Chondrocyte (in vitro differentiated cells): ENCODE measurements around the gene GPR132. TPM values are rescaled to one million over a fixed set of nuclear protein-coding genes. Genes with fewer than 3 reads are reported as not detected.

ENCODE experiments used
- DNase-seq: peaks from one replicate; pipeline ENCODE4 v3.0.0; 2021; ENCODE audit warnings: mixed read lengths, low spot score
- H3K27ac Mint-ChIP-seq: one replicate; pipeline ENCODE4 v1.8.0; 2021; ENCODE audit warnings: mild to moderate bottlenecking, moderate library complexity, mixed read lengths; ENCODE audit not compliant: unreplicated experiment
- H3K27me3 Mint-ChIP-seq: 2 replicates; pipeline ENCODE4 v1.8.0; 2021; ENCODE audit warnings: low read depth, mixed read lengths
- H3K36me3 Mint-ChIP-seq: 2 replicates; pipeline ENCODE4 v1.8.0; 2021; ENCODE audit warnings: low read depth, mixed read lengths
- H3K4me1 Mint-ChIP-seq: 2 replicates; pipeline ENCODE4 v1.8.0; 2021; ENCODE audit warnings: low read depth, mild to moderate bottlenecking, mixed read lengths
- H3K4me3 Mint-ChIP-seq: one replicate; pipeline ENCODE4 v1.8.0; 2021; ENCODE audit warnings: mild to moderate bottlenecking, moderate library complexity, mixed read lengths; ENCODE audit not compliant: unreplicated experiment
- H3K9me3 Mint-ChIP-seq: 2 replicates; pipeline ENCODE4 v1.8.0; 2021; ENCODE audit warnings: low read depth, mixed read lengths
- total RNA-seq: library from RNA; stranded (reverse); gene quantifications from 3 replicates; pipeline ENCODE4 v1.2.1, GENCODE V29; 2021
- TF ChIP-seq, protein P1 (sequence below): fragments of 200-600 bp; sonication (generic); IDR thresholded peaks from 2 replicates; pipeline ENCODE4 v1.5.0; 2021; ENCODE audit warnings: antibody characterized with exemption, mild to moderate bottlenecking, moderate library complexity

The GPR132 gene
- total RNA-seq, 1 donor from 2014 or later, result 0.30 TPM

DNA sequence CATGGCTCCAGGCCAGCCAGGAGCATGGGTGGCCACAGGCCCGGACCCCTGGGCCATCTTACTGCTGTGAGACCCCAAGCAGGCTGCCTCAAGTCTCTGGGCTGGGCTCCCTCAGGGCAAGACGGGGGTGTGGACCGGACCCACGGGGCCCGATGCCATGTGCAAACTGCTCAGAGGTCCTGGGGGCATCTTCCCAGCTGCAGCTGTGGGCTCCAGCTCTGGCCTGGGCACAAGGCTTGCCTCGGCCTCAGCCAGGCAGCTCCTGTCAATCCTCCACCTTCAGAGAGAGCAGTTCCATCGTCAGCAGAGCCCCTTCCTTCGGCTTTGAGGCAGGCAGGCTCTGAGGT, 12.4 kb upstream of the GPR132 start:
- H3K9me3 Mint-ChIP-seq, result no peaks in the 10 kb centered on the region
- TF ChIP-seq, protein P1, sequence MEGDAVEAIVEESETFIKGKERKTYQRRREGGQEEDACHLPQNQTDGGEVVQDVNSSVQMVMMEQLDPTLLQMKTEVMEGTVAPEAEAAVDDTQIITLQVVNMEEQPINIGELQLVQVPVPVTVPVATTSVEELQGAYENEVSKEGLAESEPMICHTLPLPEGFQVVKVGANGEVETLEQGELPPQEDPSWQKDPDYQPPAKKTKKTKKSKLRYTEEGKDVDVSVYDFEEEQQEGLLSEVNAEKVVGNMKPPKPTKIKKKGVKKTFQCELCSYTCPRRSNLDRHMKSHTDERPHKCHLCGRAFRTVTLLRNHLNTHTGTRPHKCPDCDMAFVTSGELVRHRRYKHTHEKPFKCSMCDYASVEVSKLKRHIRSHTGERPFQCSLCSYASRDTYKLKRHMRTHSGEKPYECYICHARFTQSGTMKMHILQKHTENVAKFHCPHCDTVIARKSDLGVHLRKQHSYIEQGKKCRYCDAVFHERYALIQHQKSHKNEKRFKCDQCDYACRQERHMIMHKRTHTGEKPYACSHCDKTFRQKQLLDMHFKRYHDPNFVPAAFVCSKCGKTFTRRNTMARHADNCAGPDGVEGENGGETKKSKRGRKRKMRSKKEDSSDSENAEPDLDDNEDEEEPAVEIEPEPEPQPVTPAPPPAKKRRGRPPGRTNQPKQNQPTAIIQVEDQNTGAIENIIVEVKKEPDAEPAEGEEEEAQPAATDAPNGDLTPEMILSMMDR, result no peak
- H3K27me3 Mint-ChIP-seq, result peaks cover 3% of the 10 kb centered on the region
- no peaks in the 10 kb centered on the region for H3K36me3 Mint-ChIP-seq
- H3K4me1 Mint-ChIP-seq, result peaks cover 6% of the 10 kb centered on the region
- no peak overlapping the region for H3K27ac Mint-ChIP-seq
- H3K4me3 Mint-ChIP-seq, result no peak overlapping the region
- no peak for DNase-seq

DNA sequence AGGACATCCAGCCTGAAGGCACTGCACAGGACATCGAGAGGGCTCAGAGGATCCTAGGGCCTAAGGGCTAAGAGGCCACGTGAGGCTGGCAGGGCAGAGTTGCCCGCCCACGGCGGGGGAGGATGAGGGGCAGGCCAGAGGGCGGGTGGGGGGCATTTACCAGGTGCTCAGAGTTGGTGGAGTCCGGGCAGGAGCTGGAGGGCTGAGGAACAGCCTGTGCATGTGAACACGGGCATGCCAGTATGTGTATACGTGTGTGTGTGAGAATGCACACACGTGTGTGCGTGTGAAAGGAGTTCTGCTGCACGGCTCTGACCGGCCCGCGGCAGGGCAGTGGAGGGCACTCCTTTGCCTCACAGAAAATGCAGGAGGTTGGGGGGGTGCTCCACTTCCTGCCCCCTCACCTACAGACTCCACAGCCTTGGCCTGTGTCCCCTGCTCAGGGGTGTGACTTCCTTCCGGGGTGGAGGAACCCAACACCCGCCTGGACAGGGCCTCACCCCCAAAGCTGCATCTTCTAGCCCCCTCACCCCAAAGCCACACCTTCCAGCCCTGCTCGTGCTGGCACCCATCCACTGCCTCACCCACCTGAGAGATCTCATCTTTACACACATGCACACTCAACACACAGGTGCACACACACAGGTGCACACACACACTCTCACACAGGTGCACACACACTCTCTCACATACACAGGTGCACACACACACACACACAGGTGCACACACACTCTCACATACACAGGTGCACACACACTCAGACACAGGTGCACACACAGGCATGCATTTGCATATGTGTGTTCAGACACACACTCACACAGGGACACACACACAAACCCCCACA, 11.8 kb upstream of the GPR132 start:
- DNase-seq, result no peak
- H3K36me3 Mint-ChIP-seq, result no peaks in the 10 kb centered on the region
- H3K27ac Mint-ChIP-seq, result no peak overlapping the region
- H3K4me1 Mint-ChIP-seq, result peaks cover 3% of the 10 kb centered on the region
- no peaks in the 10 kb centered on the region for H3K9me3 Mint-ChIP-seq
- H3K4me3 Mint-ChIP-seq, result no peak overlapping the region
- peaks cover 9% of the 10 kb centered on the region for H3K27me3 Mint-ChIP-seq
- TF ChIP-seq, protein P1, result no peak

DNA sequence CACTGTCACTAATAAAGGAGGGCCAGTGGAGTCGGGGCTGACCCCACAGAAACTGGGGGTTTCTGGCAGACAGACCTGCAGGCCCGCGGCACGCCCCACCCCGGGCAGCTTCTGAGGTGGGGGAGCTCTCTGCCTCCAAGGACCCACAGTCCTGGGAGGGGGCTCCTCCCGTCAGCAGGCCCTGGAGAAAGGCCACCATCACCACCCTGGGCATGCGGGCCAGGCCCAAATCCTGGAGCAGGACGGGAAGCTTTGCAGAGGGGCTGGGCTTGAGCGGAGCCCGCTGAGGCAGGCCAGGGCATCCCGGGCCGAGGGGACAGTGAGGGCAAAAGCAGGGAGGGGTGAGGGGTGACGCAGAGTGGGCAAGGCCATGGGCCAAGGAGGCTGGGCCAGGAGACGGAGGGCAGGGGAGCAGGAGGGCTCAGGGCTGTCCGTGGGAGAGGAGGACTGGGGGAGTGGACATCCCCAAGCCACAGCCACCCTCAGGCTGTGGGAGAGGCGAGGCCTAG, 11.1 kb upstream of the GPR132 start:
- DNase-seq, result no peak
- H3K9me3 Mint-ChIP-seq, result no peaks in the 10 kb centered on the region
- H3K36me3 Mint-ChIP-seq, result no peaks in the 10 kb centered on the region
- H3K27me3 Mint-ChIP-seq, result peaks cover 9% of the 10 kb centered on the region
- H3K4me1 Mint-ChIP-seq, result peaks cover 3% of the 10 kb centered on the region
- no peak overlapping the region for H3K4me3 Mint-ChIP-seq
- TF ChIP-seq, protein P1, result no peak
- H3K27ac Mint-ChIP-seq, result no peak overlapping the region

DNA sequence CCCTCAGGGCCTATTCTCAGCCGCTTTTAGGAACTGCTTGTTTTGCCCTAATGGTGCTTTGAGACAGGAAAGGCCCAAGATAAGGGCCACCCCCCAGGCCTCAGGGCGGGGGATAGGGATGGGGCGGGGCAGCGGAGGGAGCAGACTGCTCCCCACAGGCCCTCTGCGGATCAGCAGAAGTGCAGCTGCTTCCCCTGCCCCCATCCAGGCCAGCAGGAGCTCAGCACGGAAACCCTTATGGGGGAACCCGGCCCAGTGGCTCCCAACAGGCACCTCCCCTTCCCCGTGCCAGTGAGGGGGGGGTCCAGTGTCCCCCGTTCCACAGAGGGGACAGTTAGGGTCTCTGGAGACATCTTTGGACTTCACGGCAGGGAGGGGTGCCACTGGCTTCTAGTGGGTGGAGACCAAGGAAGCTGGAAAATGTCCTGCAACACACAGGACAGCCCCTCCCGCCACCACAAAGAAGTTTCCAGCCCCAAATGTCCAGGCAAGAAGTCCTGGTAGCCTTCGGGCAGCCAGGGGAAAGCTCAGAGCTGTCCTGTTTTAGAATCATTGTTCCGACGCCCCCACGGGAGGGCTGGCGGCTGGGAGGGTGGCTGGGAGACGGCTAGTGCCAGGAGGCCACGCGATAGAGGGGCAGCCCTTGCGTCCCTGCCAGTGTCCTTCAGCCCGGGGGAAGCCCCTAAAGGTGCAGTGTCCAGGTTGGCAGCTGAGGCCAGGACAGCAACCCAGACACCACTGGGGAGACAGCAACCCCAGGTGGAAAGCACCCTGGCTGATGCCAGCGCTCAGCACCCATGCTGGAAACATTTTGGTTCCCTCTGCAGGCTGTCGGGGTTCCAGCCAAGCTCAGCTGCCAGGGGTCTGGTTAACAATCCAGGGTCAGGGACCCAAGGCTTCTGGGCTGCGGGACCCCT, 10.4 kb upstream of the GPR132 start:
- no peak overlapping the region for H3K27ac Mint-ChIP-seq
- DNase-seq, result no peak
- no peaks in the 10 kb centered on the region for H3K36me3 Mint-ChIP-seq
- no peak overlapping the region for H3K4me3 Mint-ChIP-seq
- H3K27me3 Mint-ChIP-seq, result peaks cover 9% of the 10 kb centered on the region
- peaks cover 3% of the 10 kb centered on the region for H3K4me1 Mint-ChIP-seq
- no peaks in the 10 kb centered on the region for H3K9me3 Mint-ChIP-seq
- TF ChIP-seq, protein P1, result no peak

DNA sequence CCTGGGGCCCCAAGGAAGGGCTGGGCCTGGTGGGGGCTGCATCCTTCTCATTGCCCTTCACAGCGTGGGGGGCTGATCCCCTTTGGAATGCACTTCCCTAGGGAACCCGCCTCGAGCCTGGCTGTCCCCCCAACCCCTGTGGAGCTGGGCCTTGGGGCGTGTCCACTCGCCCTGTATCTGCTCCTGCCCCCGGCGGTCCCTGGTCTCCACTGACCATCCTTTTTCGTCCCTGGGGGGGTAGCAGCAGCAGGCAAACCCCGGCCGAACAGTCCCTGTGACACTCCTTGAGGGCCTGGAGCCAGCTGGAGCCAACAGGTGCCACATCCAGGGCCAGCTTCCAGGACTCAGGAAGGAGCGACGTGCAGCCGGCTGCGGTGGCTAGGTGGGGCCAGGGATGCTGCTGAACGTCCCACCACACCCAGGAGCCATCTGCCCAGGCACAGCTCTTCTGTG, 9.4 kb upstream of the GPR132 start:
- H3K36me3 Mint-ChIP-seq, result no peaks in the 10 kb centered on the region
- H3K27ac Mint-ChIP-seq, result no peak overlapping the region
- H3K9me3 Mint-ChIP-seq, result no peaks in the 10 kb centered on the region
- no peak for DNase-seq
- peaks cover 3% of the 10 kb centered on the region for H3K4me1 Mint-ChIP-seq
- TF ChIP-seq, protein P1, result no peak
- H3K4me3 Mint-ChIP-seq, result no peak overlapping the region
- peaks cover 9% of the 10 kb centered on the region for H3K27me3 Mint-ChIP-seq
